HepG2 (cell line): ENCODE measurements around the gene VSTM5. TPM values are rescaled to one million over a fixed set of nuclear protein-coding genes. Genes with fewer than 3 reads are reported as not detected.
A peak's percentile ranks its signal among the peaks of the same experiment; 100 is the strongest.

Source experiments
- ATAC-seq: fragments of 200-7000 bp; cut with Tn5 transposase; 3 replicates; pipeline ENCODE4 v1.9.1; 2020; ENCODE audit warnings: mild to moderate bottlenecking, moderate library complexity
- BruUV-seq: library from RNA; stranded (reverse); fragments of 400-500 nt; replicated peaks from 2 replicates; lab custom pipeline; 2021; lab: Mats Ljungman, UMichigan
- CTCF ChIA-PET: fragments of 300-600 bp; formaldehyde crosslinking; extraction: SDS; loops from one replicate; lab custom pipeline; 2021; ENCODE audit warnings: low total read pairs, inconsistent platforms, low intra/inter-chr PET ratio; lab: Yijun Ruan, JAX
- POLR2A ChIA-PET: fragments of 350-600 bp; sonication (Branson Sonifier 250); formaldehyde crosslinking; loops from one replicate; lab custom pipeline; 2020; ENCODE audit warnings: antibody characterized with exemption, inconsistent platforms; lab: Yijun Ruan, JAX
- DNase-seq: peaks from one replicate; pipeline ENCODE4 v3.0.0-alpha.2; 2015; ENCODE audit warnings: low spot score
- FAIRE-seq: peaks from 3 replicates; lab custom pipeline; 2011; peaks lifted over from hg19 to GRCh38; lab: Jason Lieb, UNC
- H2AFZ ChIP-seq: one replicate; pipeline ENCODE4 v1.6.1; 2011; ENCODE audit warnings: low read length, inconsistent platforms
- H3K27ac ChIP-seq: fragments of 300-600 bp; 3 replicates; pipeline ENCODE4 v1.8.0; 2011; ENCODE audit warnings: mixed run types, mild to moderate bottlenecking, mixed read lengths, low read length, inconsistent platforms; ENCODE audit not compliant: insufficient read depth; ENCODE audit errors: extremely low read length
- H3K27me3 ChIP-seq, 2 experiments: fragments of 200-600 bp in 1 of 2; 2 replicates in 1 of 2; 3 replicates in 1 of 2; pipeline versions ENCODE4 v1.6.0 to v1.8.0; 2011; ENCODE audit warnings: low read length in 2 of 2, mild to moderate bottlenecking in 2 of 2, moderate library complexity in 2 of 2, inconsistent platforms in 1 of 2; ENCODE audit not compliant: insufficient read depth in 2 of 2, control insufficient read depth in 1 of 2
- H3K36me3 ChIP-seq, 2 experiments: fragments of 200-600 bp in 1 of 2; replicated peaks in 1 of 2; 2 replicates in 1 of 2; 3 replicates in 1 of 2; pipeline versions ENCODE4 v1.5.1 to v1.8.0; 2011; ENCODE audit warnings: low read length in 2 of 2, inconsistent platforms in 1 of 2; ENCODE audit not compliant: insufficient read depth in 2 of 2, control insufficient read depth in 1 of 2
- H3K4me1 ChIP-seq: 2 replicates; pipeline ENCODE4 v1.5.1; 2012; ENCODE audit warnings: low read length, inconsistent platforms; ENCODE audit not compliant: insufficient read depth
- H3K4me2 ChIP-seq: 2 replicates; pipeline ENCODE4 v1.6.0; 2011; ENCODE audit warnings: low read depth, low read length, inconsistent platforms
- H3K4me3 ChIP-seq, 3 experiments: fragments of 200-600 bp in 1 of 3; sonication (generic), shearing (Covaris generic) in 1 of 3; replicated peaks in 1 of 3; 2 replicates each; pipeline ENCODE4 v1.5.1; 2011 to 2016; ENCODE audit warnings: low read length in 3 of 3, inconsistent platforms in 2 of 3, low read depth in 2 of 3, mild to moderate bottlenecking in 2 of 3, control low read depth in 1 of 3, mixed read lengths in 1 of 3; ENCODE audit not compliant: insufficient read depth in 1 of 3
- H3K79me2 ChIP-seq: one replicate; pipeline ENCODE4 v1.6.1; 2011; ENCODE audit warnings: low read length, inconsistent platforms; ENCODE audit not compliant: insufficient read depth
- H3K9ac ChIP-seq: 2 replicates; pipeline ENCODE4 v1.6.0; 2011; ENCODE audit warnings: mild to moderate bottlenecking, low read depth, low read length, inconsistent platforms; ENCODE audit not compliant: insufficient read depth
- H3K9me3 ChIP-seq: 2 replicates; pipeline ENCODE4 v1.5.1; 2012; ENCODE audit warnings: mild to moderate bottlenecking, low read length
- H4K20me1 ChIP-seq: 2 replicates; pipeline ENCODE4 v1.6.0; 2011; ENCODE audit warnings: inconsistent platforms, mild to moderate bottlenecking, low read length, moderate library complexity; ENCODE audit not compliant: insufficient read depth
- ARID2 ChIP-seq: sonication (generic); formaldehyde crosslinking; IDR thresholded peaks from 2 replicates; pipeline ENCODE4 v1.8.1; 2022; ENCODE audit warnings: mild to moderate bottlenecking, missing genetic modification reagents, borderline replicate concordance
- DNMT1 ChIP-seq: sonication (generic); formaldehyde crosslinking; IDR thresholded peaks from 2 replicates; pipeline ENCODE4 v1.5.1; 2020; ENCODE audit warnings: mild to moderate bottlenecking, missing genetic modification reagents
- SCMH1 ChIP-seq: sonication (generic); formaldehyde crosslinking; IDR thresholded peaks from 2 replicates; pipeline ENCODE4 v1.9.0; 2021; ENCODE audit warnings: missing genetic modification reagents, mild to moderate bottlenecking, borderline replicate concordance
- TAF1 ChIP-seq: sonication (generic); formaldehyde crosslinking; IDR thresholded peaks from 2 replicates; pipeline ENCODE4 v1.4.0; 2020; ENCODE audit warnings: missing genetic modification reagents
- ZNF138 ChIP-seq: sonication (generic); formaldehyde crosslinking; IDR thresholded peaks from 2 replicates; pipeline ENCODE4 v1.5.0; 2020; ENCODE audit warnings: mild to moderate bottlenecking, low read depth, missing genetic modification reagents
- ZNF20 ChIP-seq: sonication (generic); formaldehyde crosslinking; IDR thresholded peaks from 2 replicates; pipeline ENCODE4 v1.4.0; 2020; ENCODE audit warnings: mild to moderate bottlenecking, moderate library complexity, missing genetic modification reagents
- ZNF234 ChIP-seq: sonication (generic); formaldehyde crosslinking; conservative IDR thresholded peaks from 2 replicates; pipeline ENCODE4 v1.5.1; 2020; ENCODE audit warnings: mild to moderate bottlenecking, missing genetic modification reagents
- ZNF616 ChIP-seq: sonication (generic); formaldehyde crosslinking; IDR thresholded peaks from 2 replicates; pipeline ENCODE4 v1.5.0; 2020; ENCODE audit warnings: low read depth, mild to moderate bottlenecking, missing genetic modification reagents
- ZNF766 ChIP-seq: sonication (generic); formaldehyde crosslinking; IDR thresholded peaks from 2 replicates; pipeline ENCODE4 v1.5.0; 2020; ENCODE audit warnings: missing genetic modification reagents, borderline replicate concordance
- ZXDC ChIP-seq: sonication (generic); formaldehyde crosslinking; IDR thresholded peaks from 2 replicates; pipeline ENCODE4 v1.5.0; 2020; ENCODE audit warnings: mild to moderate bottlenecking, missing genetic modification reagents
- WGBS: methylation state at CpG from one replicate; pipeline ENCODE4 v1.1.6; 2017; ENCODE audit warnings: low lambda C conversion rate; 5-methylcytosine and 5-hydroxymethylcytosine counted together
- in situ Hi-C: cut with HindIII; loops from 2 replicates; pipeline ENCODE4 v1.10.0; 2017; ENCODE audit warnings: low pct_unique_long_range_greater_than_20kb; ENCODE audit not compliant: extremely low pct_ligation_motif_present
- intact Hi-C: fragments of 100-400 bp; cut with micrococcal nuclease; formaldehyde crosslinking; loops from one replicate; pipeline ENCODE4 v1.10.0; 2022; ENCODE audit not compliant: unreplicated experiment
- polyA plus RNA-seq, 8 experiments: library from polyadenylated mRNA; depleted of rRNA in 3 of 8; stranded (reverse) in 7 of 8; unstranded in 1 of 8; fragments of >200 nt; fragmentation: Illumina TruSeq in 4 of 8; extraction: Trizol in 4 of 8; gene quantifications; 2 replicates each; pipeline versions ENCODE4 v1.2.1 to v1.2.3, GENCODE V29; 2011 to 2016; ENCODE audit warnings: low read depth in 4 of 8, missing spikeins in 1 of 8, mixed read lengths in 1 of 8; ENCODE audit not compliant: insufficient read depth in 1 of 8
- total RNA-seq, 5 experiments: library from RNA; depleted of rRNA; stranded (reverse); fragments of >200 nt; fragmentation: Illumina TruSeq; extraction: Trizol; gene quantifications; 2 replicates each; pipeline ENCODE4 v1.2.3, GENCODE V29; 2016; ENCODE audit warnings: low read depth in 1 of 5
- TF ChIP-seq, protein P1 (sequence below): sonication (generic); formaldehyde crosslinking; IDR thresholded peaks from 2 replicates; pipeline ENCODE4 v1.8.0; 2023; ENCODE audit warnings: mild to moderate bottlenecking, missing genetic modification reagents
- TF ChIP-seq, protein P2 (sequence below): IDR thresholded peaks from 2 replicates; pipeline ENCODE4 v1.6.1; 2012; ENCODE audit warnings: inconsistent platforms
- TF ChIP-seq, protein P3 (sequence below): sonication (generic); formaldehyde crosslinking; IDR thresholded peaks from 2 replicates; pipeline ENCODE4 v1.8.0; 2022; ENCODE audit warnings: mild to moderate bottlenecking, missing genetic modification reagents, borderline replicate concordance

Gene VSTM5
- total and polyA plus RNA-seq, 2 of the 13 experiments (the other 11 are each of a cell fraction or from before 2014, with no cell fraction given), result not detected

DNA sequence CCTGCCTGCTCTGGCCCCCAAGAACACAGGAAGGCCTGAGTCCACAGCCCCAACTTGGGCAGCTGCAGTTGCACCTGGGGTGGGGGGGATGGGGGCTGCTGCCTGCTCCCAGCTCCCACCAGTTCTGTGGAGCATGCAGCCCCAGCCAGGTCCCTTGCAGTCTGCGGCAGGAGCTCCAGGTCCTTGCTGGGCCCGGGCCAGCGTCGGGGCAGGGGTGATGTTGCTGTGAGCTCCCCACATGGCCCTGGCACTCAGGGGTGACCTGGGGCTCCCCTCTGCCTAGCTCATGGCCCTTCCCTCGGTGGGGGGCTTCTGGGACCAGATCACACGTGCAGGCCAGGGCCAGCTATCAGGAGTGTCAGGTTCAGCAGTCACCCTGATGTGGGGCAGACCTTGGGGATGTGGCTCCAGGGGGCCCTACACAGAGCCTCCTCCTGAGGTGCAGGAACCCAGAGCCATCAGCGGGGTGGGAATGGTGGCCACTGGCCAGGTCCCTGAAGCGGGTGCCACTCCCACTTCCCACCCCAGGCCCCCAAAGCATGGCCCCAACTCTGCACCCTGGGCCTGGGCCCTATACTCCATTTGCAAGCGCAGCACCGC is 76.7 kb downstream of the VSTM5 start:
- CTCF ChIA-PET, result no interaction called here
- FAIRE-seq, result no peak
- BruUV-seq, result no TSS peak
- H3K9ac ChIP-seq, result no peak overlapping the region
- TF ChIP-seq ZXDC (no peak), DNMT1 (CRISPR knock-in tag) (no peak), ZNF138 (CRISPR knock-in tag) (no peak), ZNF616 (CRISPR knock-in tag) (no peak), ZNF20 (no peak), ZNF766 (no peak), ZNF234 (CRISPR knock-in tag) (no peak), SCMH1 (CRISPR knock-in tag) (no peak), TAF1 (CRISPR knock-in tag) (no peak), ARID2 (CRISPR knock-in tag) (no peak)
- TF ChIP-seq, protein P1, sequence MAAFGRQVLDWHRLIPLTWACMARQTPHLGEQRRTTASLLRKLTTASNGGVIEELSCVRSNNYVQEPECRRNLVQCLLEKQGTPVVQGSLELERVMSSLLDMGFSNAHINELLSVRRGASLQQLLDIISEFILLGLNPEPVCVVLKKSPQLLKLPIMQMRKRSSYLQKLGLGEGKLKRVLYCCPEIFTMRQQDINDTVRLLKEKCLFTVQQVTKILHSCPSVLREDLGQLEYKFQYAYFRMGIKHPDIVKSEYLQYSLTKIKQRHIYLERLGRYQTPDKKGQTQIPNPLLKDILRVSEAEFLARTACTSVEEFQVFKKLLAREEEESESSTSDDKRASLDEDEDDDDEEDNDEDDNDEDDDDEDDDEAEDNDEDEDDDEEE (CRISPR knock-in tag), result no peak
- TF ChIP-seq, protein P2, sequence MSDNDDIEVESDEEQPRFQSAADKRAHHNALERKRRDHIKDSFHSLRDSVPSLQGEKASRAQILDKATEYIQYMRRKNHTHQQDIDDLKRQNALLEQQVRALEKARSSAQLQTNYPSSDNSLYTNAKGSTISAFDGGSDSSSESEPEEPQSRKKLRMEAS, result no peak
- TF ChIP-seq, protein P3, sequence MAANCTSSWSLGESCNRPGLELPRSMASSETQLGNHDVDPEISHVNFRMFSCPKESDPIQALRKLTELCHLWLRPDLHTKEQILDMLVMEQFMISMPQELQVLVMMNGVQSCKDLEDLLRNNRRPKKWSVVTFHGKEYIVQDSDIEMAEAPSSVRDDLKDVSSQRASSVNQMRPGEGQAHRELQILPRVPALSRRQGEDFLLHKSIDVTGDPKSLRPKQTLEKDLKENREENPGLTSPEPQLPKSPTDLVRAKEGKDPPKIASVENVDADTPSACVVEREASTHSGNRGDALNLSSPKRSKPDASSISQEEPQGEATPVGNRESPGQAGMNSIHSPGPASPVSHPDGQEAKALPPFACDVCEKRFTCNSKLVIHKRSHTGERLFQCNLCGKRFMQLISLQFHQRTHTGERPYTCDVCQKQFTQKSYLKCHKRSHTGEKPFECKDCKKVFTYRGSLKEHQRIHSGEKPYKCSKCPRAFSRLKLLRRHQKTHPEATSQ, result no peak
- TF ChIP-seq, all 625 proteins: peak for 0
- ATAC-seq (peak; percentile 7), DNase-seq (no peak)
- Histone ChIP-seq H3K36me3 (no peaks in the 10 kb centered on the region), H3K4me3 (no peak overlapping the region), H4K20me1 (no peaks in the 10 kb centered on the region), H3K27ac (no peak overlapping the region), H3K9me3 (no peaks in the 10 kb centered on the region), H3K4me2 (peak overlapping the region; percentile 46), H2AFZ (no peak overlapping the region), H3K4me1 (peaks cover 30% of the 10 kb centered on the region), H3K79me2 (no peaks in the 10 kb centered on the region), H3K27me3 (no peaks in the 10 kb centered on the region)
- POLR2A ChIA-PET, result interaction anchor here (3.2 to 5.0 kb wide), 2 partner anchors 10 to 32 kb away, joined by 15 to 22 read pairs; partner anchors contain the start of genes C11orf54, MED17 and TAF1D
- in situ Hi-C loops, result no loop called here
- intact Hi-C loops, result no loop called here
- 80% methylated on average over 2 of the region's 10 CpGs for WGBS
